HuH-7 (cell line): ENCODE measurements around the gene OR1D5.
"Not testable (repeated sequence)": the region's sequence is repeated elsewhere in the genome, so short reads cannot be mapped to it uniquely, and the experiment has no call there.

ENCODE experiments used
- DNase-seq: peaks from one replicate; pipeline ENCODE4 v3.0.0; 2011; ENCODE audit warnings: low spot score

OR1D5 gene

GRCh38 chr17:3063507-3063906, at the start of gene OR1D5:
TSS of gene OR1D5 (minus strand) at chr17:3063607. CDS start at chr17:3063607, 0 bp downstream.
- DNase-seq: not testable (repeated sequence)

- DNase-seq: no peak
Measured at GRCh38 chr17:3104322-3104721, 40.9 kb upstream of the OR1D5 start, which contains the start of gene OR1D2. TSS of gene OR1D2 (minus strand) at chr17:3104422. CDS start at chr17:3092996, 11,426 bp downstream.

GRCh38 chr17:3073850-3074249, 10.4 kb upstream of the OR1D5 start:
- DNase-seq: not testable (repeated sequence)

GRCh38 chr17:3065192-3065591, 1.8 kb upstream of the OR1D5 start:
- DNase-seq: not testable (repeated sequence)

GRCh38 chr17:3062824-3063377, 506 bp downstream of the OR1D5 start:
- not testable (repeated sequence) for DNase-seq

GRCh38 chr17:3054868-3055267, 8.5 kb downstream of the OR1D5 start:
- DNase-seq: not testable (repeated sequence)

GRCh38 chr17:3049705-3050295, 13.6 kb downstream of the OR1D5 start:
- DNase-seq: no peak

- DNase-seq: peak; percentile 91
Measured at GRCh38 chr17:3048727-3049471, 14.5 kb downstream of the OR1D5 start.

GRCh38 chr17:3046753-3047152, 16.7 kb downstream of the OR1D5 start:
- DNase-seq: no peak

GRCh38 chr17:3043737-3044365, 19.6 kb downstream of the OR1D5 start:
- no peak for DNase-seq

GRCh38 chr17:3040882-3041281, 22.5 kb downstream of the OR1D5 start:
- no peak for DNase-seq

GRCh38 chr17:3039736-3040135, 23.7 kb downstream of the OR1D5 start:
- no peak for DNase-seq

- no peak for DNase-seq
Measured at GRCh38 chr17:3038941-3039340, 24.5 kb downstream of the OR1D5 start.

GRCh38 chr17:3037259-3037658, 26.1 kb downstream of the OR1D5 start:
- no peak for DNase-seq

- DNase-seq: no peak
Measured at GRCh38 chr17:3036800-3037199, 26.6 kb downstream of the OR1D5 start.

GRCh38 chr17:3035968-3036280, 27.5 kb downstream of the OR1D5 start:
- no peak for DNase-seq

GRCh38 chr17:3035256-3035967, 28.0 kb downstream of the OR1D5 start:
- DNase-seq: no peak

- no peak for DNase-seq
Measured at GRCh38 chr17:3034578-3034920, 28.9 kb downstream of the OR1D5 start.

GRCh38 chr17:3033741-3034577, 29.4 kb downstream of the OR1D5 start:
- no peak for DNase-seq

GRCh38 chr17:3033248-3033640, 30.2 kb downstream of the OR1D5 start:
- no peak for DNase-seq
